Activated CD8-positive, alpha-beta T cell treated with anti-CD3 and anti-CD28 coated beads for 36 hours (primary cell): Measurements from ENCODE around the gene ATXN7. TPM values are rescaled to one million over a fixed set of nuclear protein-coding genes. Genes with fewer than 3 reads are reported as not detected.
A peak's percentile ranks its signal among the peaks of the same experiment; 100 is the strongest.

Experiments
- ATAC-seq: fragments of 200-7000 bp; cut with Tn5 transposase; one replicate; pipeline ENCODE4 v1.10.0; 2021; ENCODE audit warnings: mild to moderate bottlenecking, moderate library complexity
- CTCF ChIA-PET: fragments of 350-600 bp; sonication (Branson Sonifier 250); formaldehyde crosslinking; loops from one replicate; lab custom pipeline; 2021; ENCODE audit warnings: antibody characterized with exemption; lab: Charles Lee
- POLR2A ChIA-PET: fragments of 350-600 bp; sonication (Branson Sonifier 250); formaldehyde crosslinking; loops from one replicate; lab custom pipeline; 2021; ENCODE audit warnings: antibody characterized with exemption; lab: Charles Lee
- DNase-seq: peaks from one replicate; pipeline ENCODE4 v3.0.0-alpha.2; 2020
- H3K27ac Mint-ChIP-seq: one replicate; pipeline ENCODE4 v1.8.0; 2021; ENCODE audit warnings: mild to moderate bottlenecking, mixed read lengths
- H3K27me3 Mint-ChIP-seq: one replicate; pipeline ENCODE4 v1.8.0; 2021; ENCODE audit warnings: mixed read lengths
- H3K36me3 Mint-ChIP-seq: one replicate; pipeline ENCODE4 v1.8.0; 2021; ENCODE audit warnings: low read depth, mixed read lengths
- H3K4me1 Mint-ChIP-seq: one replicate; pipeline ENCODE4 v1.8.0; 2021; ENCODE audit warnings: low read depth, mixed read lengths
- H3K4me3 Mint-ChIP-seq: one replicate; pipeline ENCODE4 v1.8.0; 2021; ENCODE audit warnings: mild to moderate bottlenecking, moderate library complexity, mixed read lengths
- H3K9me3 Mint-ChIP-seq: one replicate; pipeline ENCODE4 v1.8.0; 2021; ENCODE audit warnings: mixed read lengths
- intact Hi-C: fragments of 100-400 bp; cut with micrococcal nuclease; formaldehyde crosslinking; loops from one replicate; pipeline ENCODE4 v1.10.0; 2022
- total RNA-seq, 2 experiments: library from RNA; stranded (reverse); gene quantifications; one replicate each; pipeline ENCODE4 v1.2.3, GENCODE V29; 2021
- TF ChIP-seq, protein P1 (sequence below): fragments of 200-600 bp; IDR thresholded peaks from one replicate; pipeline ENCODE4 v1.8.0; 2022; ENCODE audit warnings: antibody characterized with exemption, mild to moderate bottlenecking

The ATXN7 gene
- total RNA-seq, 2 experiments from 2014 or later = 22.5 to 25.9 TPM

DNA sequence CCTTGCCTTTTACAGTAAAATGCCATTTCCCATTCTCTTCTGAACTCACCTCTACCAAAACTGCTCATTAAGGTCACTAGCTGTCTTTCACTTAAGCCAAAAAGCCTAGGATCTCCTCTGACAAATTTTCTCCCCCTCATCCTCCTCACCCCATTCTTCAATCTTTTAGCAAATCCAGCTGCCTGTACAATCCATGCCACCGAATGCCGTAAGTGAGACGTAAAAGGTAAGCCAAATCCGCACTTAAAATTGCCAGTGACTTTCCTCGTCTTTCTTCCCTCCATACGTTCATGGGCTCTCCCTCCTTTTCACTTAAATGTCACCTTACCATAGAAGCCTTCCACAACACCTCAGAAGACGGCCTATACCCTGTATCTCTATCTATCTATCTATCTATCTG lies 145.9 kb downstream of the ATXN7 start:
- CTCF ChIA-PET = interaction anchor here (0.8 to 5.6 kb wide), 3 partner anchors 12 to 20 kb away, joined by 3 to 39 read pairs (median 4); partner anchors contain the start of gene PSMD6
- Mint-ChIP-seq H3K4me3 (no peak overlapping the region), H3K27me3 (no peaks in the 10 kb centered on the region), H3K36me3 (peaks cover 49% of the 10 kb centered on the region), H3K4me1 (peaks cover 37% of the 10 kb centered on the region), H3K9me3 (no peaks in the 10 kb centered on the region), H3K27ac (peak overlapping the region; percentile 71)
- intact Hi-C loops = no loop called here
- TF ChIP-seq, protein P1, sequence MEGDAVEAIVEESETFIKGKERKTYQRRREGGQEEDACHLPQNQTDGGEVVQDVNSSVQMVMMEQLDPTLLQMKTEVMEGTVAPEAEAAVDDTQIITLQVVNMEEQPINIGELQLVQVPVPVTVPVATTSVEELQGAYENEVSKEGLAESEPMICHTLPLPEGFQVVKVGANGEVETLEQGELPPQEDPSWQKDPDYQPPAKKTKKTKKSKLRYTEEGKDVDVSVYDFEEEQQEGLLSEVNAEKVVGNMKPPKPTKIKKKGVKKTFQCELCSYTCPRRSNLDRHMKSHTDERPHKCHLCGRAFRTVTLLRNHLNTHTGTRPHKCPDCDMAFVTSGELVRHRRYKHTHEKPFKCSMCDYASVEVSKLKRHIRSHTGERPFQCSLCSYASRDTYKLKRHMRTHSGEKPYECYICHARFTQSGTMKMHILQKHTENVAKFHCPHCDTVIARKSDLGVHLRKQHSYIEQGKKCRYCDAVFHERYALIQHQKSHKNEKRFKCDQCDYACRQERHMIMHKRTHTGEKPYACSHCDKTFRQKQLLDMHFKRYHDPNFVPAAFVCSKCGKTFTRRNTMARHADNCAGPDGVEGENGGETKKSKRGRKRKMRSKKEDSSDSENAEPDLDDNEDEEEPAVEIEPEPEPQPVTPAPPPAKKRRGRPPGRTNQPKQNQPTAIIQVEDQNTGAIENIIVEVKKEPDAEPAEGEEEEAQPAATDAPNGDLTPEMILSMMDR = no peak
- POLR2A ChIA-PET = interaction anchor here (1.3 to 2.9 kb wide), 4 partner anchors 10 to 44 kb away, joined by 5 to 12 read pairs (median 6); no protein-coding TSS in a partner anchor
- no peak for ATAC-seq
- DNase-seq = no peak

DNA sequence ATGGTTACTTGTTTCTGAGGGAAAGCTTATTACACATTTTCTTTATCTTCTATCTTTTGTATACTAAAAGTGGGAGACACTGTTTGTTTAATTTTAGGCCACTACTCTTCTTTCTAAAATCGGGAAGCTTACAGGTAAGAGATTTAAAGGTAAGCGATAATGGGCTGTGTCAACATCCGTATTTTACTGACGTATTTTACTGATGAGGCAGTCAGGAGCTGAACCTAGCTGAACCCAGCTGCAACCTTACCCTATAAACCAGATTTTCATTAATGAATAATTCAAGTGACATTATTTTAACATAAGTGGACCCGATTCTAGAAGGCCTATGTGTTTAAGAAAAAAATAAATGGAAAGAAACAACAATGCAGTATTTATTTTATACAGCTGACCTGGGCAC lies 146.5 kb downstream of the ATXN7 start:
- Mint-ChIP-seq H3K4me3 (no peak overlapping the region), H3K27me3 (no peaks in the 10 kb centered on the region), H3K9me3 (no peaks in the 10 kb centered on the region), H3K27ac (peak overlapping the region; percentile 55), H3K36me3 (peaks cover 56% of the 10 kb centered on the region), H3K4me1 (peaks cover 41% of the 10 kb centered on the region)
- intact Hi-C loops = no loop called here
- CTCF ChIA-PET = interaction anchor here (0.8 to 5.6 kb wide), 6 partner anchors 11 to 48 kb away, joined by 3 to 39 read pairs (median 4); partner anchors contain the start of gene PSMD6
- POLR2A ChIA-PET = interaction anchor here (0.6 to 2.4 kb wide), 3 partner anchors 9 to 31 kb away, joined by 3 to 6 read pairs (median 5); no protein-coding TSS in a partner anchor
- ATAC-seq (no peak), DNase-seq (no peak)
- TF ChIP-seq, protein P1 = no peak

DNA sequence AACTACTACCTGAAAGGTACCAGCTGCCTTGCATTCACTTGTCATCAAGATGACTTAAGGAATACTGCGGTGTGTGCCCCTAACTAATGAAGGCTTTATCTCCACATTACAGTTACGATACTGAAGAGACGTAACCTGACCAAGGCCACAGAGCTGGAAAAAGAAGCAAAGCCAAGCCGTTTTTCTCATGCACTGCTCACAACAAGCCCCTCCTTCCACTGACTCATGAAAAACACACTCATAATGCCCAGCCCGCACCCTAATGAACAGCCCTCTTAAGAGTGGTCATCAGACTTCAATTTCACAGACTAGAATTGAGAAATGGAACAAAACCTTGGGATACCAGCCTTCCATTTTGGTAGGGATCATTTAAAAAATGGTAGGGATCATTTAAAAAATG lies 148.0 kb downstream of the ATXN7 start:
- H3K27me3 Mint-ChIP-seq = no peaks in the 10 kb centered on the region
- peaks cover 60% of the 10 kb centered on the region for H3K36me3 Mint-ChIP-seq
- no peak overlapping the region for H3K4me3 Mint-ChIP-seq
- DNase-seq (peak; percentile 9), ATAC-seq (peak; percentile 53)
- TF ChIP-seq, protein P1 = no peak
- ChIA-PET POLR2A (interaction anchor here (0.7 to 2.4 kb wide), 3 partner anchors 9 to 11 kb away, joined by 3 to 6 read pairs (median 3); partner anchors contain the start of gene PSMD6), CTCF (interaction anchor here (5.6 kb wide), 1 partner anchor 12 kb away, joined by 39 read pairs; the partner anchor contains the start of gene PSMD6)
- H3K27ac Mint-ChIP-seq = peak overlapping the region; percentile 55
- no peaks in the 10 kb centered on the region for H3K9me3 Mint-ChIP-seq
- H3K4me1 Mint-ChIP-seq = peaks cover 45% of the 10 kb centered on the region
- intact Hi-C loops = no loop called here

DNA sequence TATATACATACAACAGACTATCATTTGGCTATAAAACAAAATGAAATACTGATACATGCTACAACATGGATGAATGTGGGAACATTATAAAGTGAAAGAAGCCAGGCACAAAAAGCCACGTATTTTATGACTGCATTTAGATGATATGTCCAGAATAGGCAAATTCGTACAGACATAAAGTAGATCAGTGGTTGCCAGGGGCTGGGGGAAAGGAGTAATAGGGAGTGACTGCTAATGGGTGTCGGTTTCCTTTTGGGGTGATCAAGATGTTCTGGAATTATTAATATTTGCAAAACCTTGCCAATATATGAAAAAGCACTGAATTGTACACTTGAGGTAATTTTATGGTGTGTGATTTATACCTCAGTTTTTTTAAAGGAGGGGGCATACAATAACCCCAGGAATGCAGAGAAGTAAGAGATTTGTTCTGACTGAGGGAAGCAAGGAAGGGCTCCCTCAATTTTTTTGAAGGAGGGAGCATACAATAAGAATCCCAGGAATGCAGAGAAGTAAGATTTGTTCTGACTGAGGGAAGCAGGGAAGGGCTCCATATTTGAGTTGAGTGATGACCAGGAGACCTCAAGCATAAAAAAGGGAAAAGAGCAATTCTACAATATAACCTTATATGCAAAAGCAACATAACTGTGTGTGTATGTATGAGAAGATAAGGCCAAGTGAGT lies 153.4 kb downstream of the ATXN7 start:
- POLR2A ChIA-PET = interaction anchor here (1.7 kb wide), 1 partner anchor 9 kb away, joined by 7 read pairs; no protein-coding TSS in a partner anchor
- intact Hi-C loops = no loop called here
- H3K4me1 Mint-ChIP-seq = peaks cover 36% of the 10 kb centered on the region
- ATAC-seq (no peak), DNase-seq (no peak)
- no peaks in the 10 kb centered on the region for H3K9me3 Mint-ChIP-seq
- CTCF ChIA-PET = interaction anchor here (0.9 to 2.3 kb wide), 3 partner anchors 9 to 22 kb away, joined by 4 to 9 read pairs (median 7); no protein-coding TSS in a partner anchor
- peaks cover 64% of the 10 kb centered on the region for H3K36me3 Mint-ChIP-seq
- TF ChIP-seq, protein P1 = no peak
- no peaks in the 10 kb centered on the region for H3K27me3 Mint-ChIP-seq
- peak overlapping the region; percentile 18 for H3K27ac Mint-ChIP-seq
- no peak overlapping the region for H3K4me3 Mint-ChIP-seq
